Measurements from ENCODE around the gene SLC35F3.
"Not testable (repeated sequence)": the region's sequence is repeated elsewhere in the genome, so short reads cannot be mapped to it uniquely, and the experiment has no call there.

The SLC35F3 gene

GRCh38 chr1:234114648-234115307, 210.3 kb downstream of the SLC35F3 start:
- peak; percentile 2 for DNase-seq

- no peak for DNase-seq
Measured at GRCh38 chr1:234118911-234119310, 214.4 kb downstream of the SLC35F3 start.

- DNase-seq: no peak
Measured at GRCh38 chr1:234119431-234119830, 215.0 kb downstream of the SLC35F3 start.

GRCh38 chr1:234120327-234120944, 216.0 kb downstream of the SLC35F3 start:
- no peak for DNase-seq

- DNase-seq: not testable (repeated sequence)
Measured at GRCh38 chr1:234121659-234122058, 217.2 kb downstream of the SLC35F3 start.

- not testable (repeated sequence) for DNase-seq
Measured at GRCh38 chr1:234122571-234122970, 218.1 kb downstream of the SLC35F3 start.

GRCh38 chr1:234123867-234124266, 219.4 kb downstream of the SLC35F3 start:
- DNase-seq: no peak

GRCh38 chr1:234125283-234125682, 220.8 kb downstream of the SLC35F3 start:
- DNase-seq: peak; percentile 37

- no peak for DNase-seq
Measured at GRCh38 chr1:234125714-234126113, 221.2 kb downstream of the SLC35F3 start.

GRCh38 chr1:234127026-234127671, 222.7 kb downstream of the SLC35F3 start:
- no peak for DNase-seq

GRCh38 chr1:234132795-234133194, 228.3 kb downstream of the SLC35F3 start:
- no peak for DNase-seq

- DNase-seq: no peak
Measured at GRCh38 chr1:234134878-234135277, 230.4 kb downstream of the SLC35F3 start.

- no peak for DNase-seq
Measured at GRCh38 chr1:234135501-234135900, 231.0 kb downstream of the SLC35F3 start.

GRCh38 chr1:234136073-234136472, 231.6 kb downstream of the SLC35F3 start:
- no peak for DNase-seq

GRCh38 chr1:234139966-234140365, 235.5 kb downstream of the SLC35F3 start:
- DNase-seq: no peak

GRCh38 chr1:234140388-234140787, 235.9 kb downstream of the SLC35F3 start:
- DNase-seq: no peak

- no peak for DNase-seq
Measured at GRCh38 chr1:234141006-234141405, 236.5 kb downstream of the SLC35F3 start.

- no peak for DNase-seq
Measured at GRCh38 chr1:234143681-234144080, 239.2 kb downstream of the SLC35F3 start.

- no peak for DNase-seq
Measured at GRCh38 chr1:234144901-234145300, 240.4 kb downstream of the SLC35F3 start.

- DNase-seq: no peak
Measured at GRCh38 chr1:234148350-234148749, 243.9 kb downstream of the SLC35F3 start.

GRCh38 chr1:234148816-234149215, 244.3 kb downstream of the SLC35F3 start:
- no peak for DNase-seq

- no peak for DNase-seq
Measured at GRCh38 chr1:234149217-234149616, 244.7 kb downstream of the SLC35F3 start.

- no peak for DNase-seq
Measured at GRCh38 chr1:234150892-234151291, 246.4 kb downstream of the SLC35F3 start.

- not testable (repeated sequence) for DNase-seq
Measured at GRCh38 chr1:234152344-234152743, 247.9 kb downstream of the SLC35F3 start.
